Mesothelial cell of epicardium (in vitro differentiated cells): Measurements from ENCODE around the gene HPSE2. TPM values are rescaled to one million over a fixed set of nuclear protein-coding genes. Genes with fewer than 3 reads are reported as not detected.

Source experiments
- DNase-seq, 2 experiments: peaks; one replicate each; pipeline ENCODE4 v3.0.0; 2021; ENCODE audit warnings: low spot score in 2 of 2; ENCODE audit not compliant: unreplicated experiment in 2 of 2
- H3K27ac Mint-ChIP-seq: 2 replicates; pipeline ENCODE4 v1.8.0; 2021; ENCODE audit warnings: mixed read lengths
- H3K27me3 Mint-ChIP-seq: 2 replicates; pipeline ENCODE4 v1.8.0; 2021; ENCODE audit warnings: low read depth, mixed read lengths
- H3K36me3 Mint-ChIP-seq: 2 replicates; pipeline ENCODE4 v1.8.0; 2021; ENCODE audit warnings: mixed read lengths
- H3K4me1 Mint-ChIP-seq: 2 replicates; pipeline ENCODE4 v1.8.0; 2021; ENCODE audit warnings: mixed read lengths
- H3K4me3 Mint-ChIP-seq: 2 replicates; pipeline ENCODE4 v1.8.0; 2021; ENCODE audit warnings: mild to moderate bottlenecking, moderate library complexity, mixed read lengths
- H3K9me3 Mint-ChIP-seq: 2 replicates; pipeline ENCODE4 v1.8.0; 2021; ENCODE audit warnings: mixed read lengths
- total RNA-seq: library from RNA; stranded (reverse); gene quantifications from 3 replicates; pipeline ENCODE4 v1.2.1, GENCODE V29; 2021
- TF ChIP-seq, protein P1 (sequence below): fragments of 200-600 bp; sonication (generic); IDR thresholded peaks from one replicate; pipeline ENCODE4 v1.5.0; 2021; ENCODE audit warnings: antibody characterized with exemption; ENCODE audit not compliant: unreplicated experiment

The HPSE2 gene
- total RNA-seq: 1.7 to 2.5 TPM (median 2.3 TPM) in 3 replicates

GRCh38 chr10:99235658-99236626, at the start of gene HPSE2:
HPSE2 (minus strand) TSS chr10:99235852.
- H3K27ac Mint-ChIP-seq: no peak within 1 kb of the TSS
- no peaks in the 10 kb centered on the region for H3K9me3 Mint-ChIP-seq
- no peak for DNase-seq

GRCh38 chr10:99280472-99280871, 44.8 kb upstream of the HPSE2 start:
- no peaks in the 10 kb centered on the region for H3K36me3 Mint-ChIP-seq
- H3K27me3 Mint-ChIP-seq: peaks cover 19% of the 10 kb centered on the region
- TF ChIP-seq, protein P1, sequence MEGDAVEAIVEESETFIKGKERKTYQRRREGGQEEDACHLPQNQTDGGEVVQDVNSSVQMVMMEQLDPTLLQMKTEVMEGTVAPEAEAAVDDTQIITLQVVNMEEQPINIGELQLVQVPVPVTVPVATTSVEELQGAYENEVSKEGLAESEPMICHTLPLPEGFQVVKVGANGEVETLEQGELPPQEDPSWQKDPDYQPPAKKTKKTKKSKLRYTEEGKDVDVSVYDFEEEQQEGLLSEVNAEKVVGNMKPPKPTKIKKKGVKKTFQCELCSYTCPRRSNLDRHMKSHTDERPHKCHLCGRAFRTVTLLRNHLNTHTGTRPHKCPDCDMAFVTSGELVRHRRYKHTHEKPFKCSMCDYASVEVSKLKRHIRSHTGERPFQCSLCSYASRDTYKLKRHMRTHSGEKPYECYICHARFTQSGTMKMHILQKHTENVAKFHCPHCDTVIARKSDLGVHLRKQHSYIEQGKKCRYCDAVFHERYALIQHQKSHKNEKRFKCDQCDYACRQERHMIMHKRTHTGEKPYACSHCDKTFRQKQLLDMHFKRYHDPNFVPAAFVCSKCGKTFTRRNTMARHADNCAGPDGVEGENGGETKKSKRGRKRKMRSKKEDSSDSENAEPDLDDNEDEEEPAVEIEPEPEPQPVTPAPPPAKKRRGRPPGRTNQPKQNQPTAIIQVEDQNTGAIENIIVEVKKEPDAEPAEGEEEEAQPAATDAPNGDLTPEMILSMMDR: no peak
- peaks cover 15% of the 10 kb centered on the region for H3K9me3 Mint-ChIP-seq
- no peak overlapping the region for H3K27ac Mint-ChIP-seq
- H3K4me3 Mint-ChIP-seq: no peak overlapping the region
- DNase-seq: no peak
- H3K4me1 Mint-ChIP-seq: no peaks in the 10 kb centered on the region

More at GRCh38 chr10:99235658-99236626, at the start of gene HPSE2:
- H3K36me3 Mint-ChIP-seq: no peaks in the 10 kb centered on the region
- TF ChIP-seq, protein P1: no peak
- peaks cover 30% of the 10 kb centered on the region for H3K4me1 Mint-ChIP-seq
- peaks cover 97% of the 10 kb centered on the region for H3K27me3 Mint-ChIP-seq
- peak within 1 kb of the TSS; percentile 59 for H3K4me3 Mint-ChIP-seq

GRCh38 chr10:99279626-99280111, 44.0 kb upstream of the HPSE2 start:
- Mint-ChIP-seq H3K4me1 (no peaks in the 10 kb centered on the region), H3K4me3 (no peak overlapping the region), H3K27me3 (peaks cover 23% of the 10 kb centered on the region), H3K9me3 (peaks cover 15% of the 10 kb centered on the region), H3K36me3 (no peaks in the 10 kb centered on the region), H3K27ac (no peak overlapping the region)
- no peak for DNase-seq
- TF ChIP-seq, protein P1: no peak

DNA sequence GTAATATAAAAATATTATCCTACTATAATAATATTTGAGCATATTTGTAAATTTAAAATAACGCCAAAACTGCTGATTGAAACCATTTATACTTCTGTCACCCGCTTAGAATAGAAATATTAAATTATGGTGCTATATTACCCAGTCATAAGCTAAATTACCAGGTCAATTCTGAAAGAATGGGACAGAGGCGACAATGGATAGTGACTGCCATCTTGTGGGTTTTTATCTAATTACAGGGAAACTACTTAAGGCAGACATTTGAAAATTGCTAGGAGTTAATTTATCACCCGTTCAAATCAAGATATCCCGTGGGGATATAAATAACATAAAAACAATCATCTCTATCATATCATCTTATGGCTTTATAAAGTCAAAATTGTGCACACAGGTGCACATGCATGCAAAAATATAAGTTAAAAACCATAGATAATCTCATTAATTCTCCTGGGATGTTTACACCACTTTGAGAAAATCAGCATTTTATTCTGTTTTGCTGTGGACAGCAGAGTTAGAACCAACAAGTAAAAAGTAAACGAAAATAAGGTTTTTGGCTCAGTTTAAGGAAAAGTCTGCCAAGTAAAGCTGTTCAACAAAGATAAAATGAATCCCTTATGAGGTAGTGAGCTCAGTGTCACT, 41.3 kb upstream of the HPSE2 start:
- Mint-ChIP-seq H3K4me1 (no peaks in the 10 kb centered on the region), H3K4me3 (no peak overlapping the region), H3K36me3 (no peaks in the 10 kb centered on the region), H3K27me3 (peaks cover 32% of the 10 kb centered on the region), H3K27ac (no peak overlapping the region), H3K9me3 (peaks cover 13% of the 10 kb centered on the region)
- TF ChIP-seq, protein P1: no peak
- no peak for DNase-seq

DNA sequence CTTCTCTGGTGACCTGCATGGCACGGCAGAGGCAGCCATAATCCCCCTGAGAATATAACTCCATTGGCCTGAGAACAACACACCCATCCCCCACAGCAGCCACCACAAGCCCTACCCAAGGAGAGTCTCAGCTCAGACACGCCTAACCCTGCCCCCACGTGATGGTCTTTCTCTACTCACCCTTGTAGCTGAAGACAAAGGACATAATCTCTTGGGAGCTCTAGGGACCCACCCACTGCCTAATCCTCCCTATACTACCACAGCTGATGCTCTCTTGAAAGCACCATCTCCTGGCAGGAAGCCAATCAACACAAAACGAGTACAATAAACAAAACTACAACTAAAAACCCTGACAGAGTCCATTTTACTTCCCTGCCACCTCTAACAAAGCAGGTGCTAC, 30.7 kb upstream of the HPSE2 start:
- Mint-ChIP-seq H3K9me3 (peaks cover 28% of the 10 kb centered on the region), H3K4me1 (no peaks in the 10 kb centered on the region), H3K27me3 (peaks cover 4% of the 10 kb centered on the region), H3K4me3 (no peak overlapping the region), H3K36me3 (no peaks in the 10 kb centered on the region), H3K27ac (no peak overlapping the region)
- no peak for DNase-seq
- TF ChIP-seq, protein P1: no peak
